HG03060 (cell line): ENCODE measurements around the gene IGFBP5.

Source experiments
- ATAC-seq: cut with Tn5 transposase; IDR thresholded peaks from one replicate; pipeline ENCODE4 v1.9.1; 2021; ENCODE audit warnings: low read depth, moderate number of reproducible peaks; ENCODE audit not compliant: unreplicated experiment

IGFBP5 gene

GRCh38 chr2:216670266-216671080, 24.9 kb downstream of the IGFBP5 start:
- no peak for ATAC-seq

GRCh38 chr2:216666461-216667233, 28.7 kb downstream of the IGFBP5 start:
- peak; percentile 51 for ATAC-seq

- ATAC-seq: no peak
Measured at GRCh38 chr2:216665717-216666116, 29.6 kb downstream of the IGFBP5 start.

- ATAC-seq: no peak
Measured at GRCh38 chr2:216665242-216665641, 30.1 kb downstream of the IGFBP5 start.

GRCh38 chr2:216664593-216665034, 30.7 kb downstream of the IGFBP5 start:
- ATAC-seq: no peak

GRCh38 chr2:216663846-216664245, 31.5 kb downstream of the IGFBP5 start:
- ATAC-seq: no peak

GRCh38 chr2:216663106-216663505, 32.2 kb downstream of the IGFBP5 start:
- ATAC-seq: no peak

GRCh38 chr2:216661639-216662375, 33.5 kb downstream of the IGFBP5 start:
- ATAC-seq: no peak

GRCh38 chr2:216661051-216661450, 34.3 kb downstream of the IGFBP5 start:
- no peak for ATAC-seq

- no peak for ATAC-seq
Measured at GRCh38 chr2:216660496-216660895, 34.9 kb downstream of the IGFBP5 start.

- ATAC-seq: no peak
Measured at GRCh38 chr2:216659276-216659675, 36.1 kb downstream of the IGFBP5 start.

- ATAC-seq: no peak
Measured at GRCh38 chr2:216658757-216659156, 36.6 kb downstream of the IGFBP5 start.

GRCh38 chr2:216657980-216658379, 37.4 kb downstream of the IGFBP5 start:
- ATAC-seq: no peak

GRCh38 chr2:216657086-216657855, 38.1 kb downstream of the IGFBP5 start:
- no peak for ATAC-seq

GRCh38 chr2:216654528-216655052, 40.8 kb downstream of the IGFBP5 start:
- ATAC-seq: no peak

- no peak for ATAC-seq
Measured at GRCh38 chr2:216653931-216654365, 41.4 kb downstream of the IGFBP5 start.

GRCh38 chr2:216653093-216653799, 42.1 kb downstream of the IGFBP5 start:
- no peak for ATAC-seq

- ATAC-seq: no peak
Measured at GRCh38 chr2:216652566-216652965, 42.8 kb downstream of the IGFBP5 start.

- ATAC-seq: no peak
Measured at GRCh38 chr2:216651351-216651881, 43.9 kb downstream of the IGFBP5 start.
